Stimulated activated CD8-positive, alpha-beta memory T cell treated with anti-CD3 and anti-CD28 coated beads, Interleukin-2, amount 100 ng/mL, for 1 hour (primary cell): ENCODE measurements around the gene IKBKE.
"Not testable (repeated sequence)": the region's sequence is repeated elsewhere in the genome, so short reads cannot be mapped to it uniquely, and the experiment has no call there.

Experiments used
- DNase-seq, 2 donors: peaks; one replicate each; pipeline ENCODE4 v3.0.0-alpha.2; 2020; ENCODE audit warnings: low read depth in 2 of 2

The IKBKE gene

GRCh38 chr1:206476058-206476457, 5.8 kb downstream of the IKBKE start:
- no peak for DNase-seq

- no peak for DNase-seq
Observed at GRCh38 chr1:206476591-206476990, 6.3 kb downstream of the IKBKE start.

GRCh38 chr1:206477110-206477509, 6.8 kb downstream of the IKBKE start:
- DNase-seq = no peak

GRCh38 chr1:206477581-206478380, 7.5 kb downstream of the IKBKE start:
- no peak for DNase-seq

GRCh38 chr1:206478746-206479145, 8.5 kb downstream of the IKBKE start:
- no peak for DNase-seq

GRCh38 chr1:206479183-206480125, 9.2 kb downstream of the IKBKE start:
- DNase-seq = peak; percentile 37 to 39

- no peak for DNase-seq
Observed at GRCh38 chr1:206480211-206480610, 9.9 kb downstream of the IKBKE start.

- DNase-seq = no peak
Observed at GRCh38 chr1:206482611-206483010, 12.3 kb downstream of the IKBKE start.

GRCh38 chr1:206483864-206484263, 13.6 kb downstream of the IKBKE start:
- DNase-seq = not testable (repeated sequence)

GRCh38 chr1:206484901-206485300, 14.6 kb downstream of the IKBKE start:
- no peak for DNase-seq

- DNase-seq = no peak
Observed at GRCh38 chr1:206486995-206487788, 16.9 kb downstream of the IKBKE start.

- DNase-seq = no peak
Observed at GRCh38 chr1:206487970-206488369, 17.7 kb downstream of the IKBKE start.

- DNase-seq = no peak
Observed at GRCh38 chr1:206488466-206488865, 18.2 kb downstream of the IKBKE start.

GRCh38 chr1:206489980-206490770, 19.9 kb downstream of the IKBKE start:
- peak; percentile 43 to 56 for DNase-seq

- no peak for DNase-seq
Observed at GRCh38 chr1:206490771-206491405, 20.6 kb downstream of the IKBKE start.

GRCh38 chr1:206491616-206492015, 21.3 kb downstream of the IKBKE start:
- no peak for DNase-seq

GRCh38 chr1:206492589-206492988, 22.3 kb downstream of the IKBKE start:
- DNase-seq = no peak

GRCh38 chr1:206493279-206493678, 23.0 kb downstream of the IKBKE start:
- DNase-seq = no peak

- DNase-seq = no peak
Observed at GRCh38 chr1:206495011-206495461, 24.8 kb downstream of the IKBKE start.

- DNase-seq = no peak
Observed at GRCh38 chr1:206495493-206496046, 25.3 kb downstream of the IKBKE start.
